Fibroblast of mammary gland (primary cell): Measurements from ENCODE around the gene FRMPD3.
"Not testable (repeated sequence)": the region's sequence is repeated elsewhere in the genome, so short reads cannot be mapped to it uniquely, and the experiment has no call there.

Experiments used
- DNase-seq: peaks from one replicate; pipeline ENCODE4 v3.0.0-alpha.2; 2010; ENCODE audit warnings: low read depth
- H3K4me3 ChIP-seq: 2 replicates; pipeline ENCODE4 v1.5.1; 2011; ENCODE audit warnings: low read depth, mild to moderate bottlenecking, low read length, moderate library complexity; ENCODE audit not compliant: control insufficient read depth
- CTCF ChIP-seq: conservative IDR thresholded peaks from 2 replicates; pipeline ENCODE4 v1.5.1; 2011; ENCODE audit warnings: low read depth, low read length, inconsistent platforms; ENCODE audit not compliant: control insufficient read depth, insufficient read depth

Gene FRMPD3

GRCh38 chrX:107470971-107471370, 21.5 kb downstream of the FRMPD3 start:
- DNase-seq: no peak
- H3K4me3 ChIP-seq: no peak overlapping the region
- TF ChIP-seq CTCF: no peak

- not testable (repeated sequence) for H3K4me3 ChIP-seq, DNase-seq
Measured at GRCh38 chrX:107471420-107471819, 22.0 kb downstream of the FRMPD3 start.

GRCh38 chrX:107477406-107477805, 28.0 kb downstream of the FRMPD3 start:
- no peak overlapping the region for H3K4me3 ChIP-seq
- TF ChIP-seq CTCF: no peak
- no peak for DNase-seq

- no peak for TF ChIP-seq CTCF
- DNase-seq: no peak
- no peak overlapping the region for H3K4me3 ChIP-seq
Measured at GRCh38 chrX:107480272-107480671, 30.8 kb downstream of the FRMPD3 start.

GRCh38 chrX:107482046-107482445, 32.6 kb downstream of the FRMPD3 start:
- H3K4me3 ChIP-seq: no peak overlapping the region
- no peak for DNase-seq
- TF ChIP-seq CTCF: no peak

- no peak overlapping the region for H3K4me3 ChIP-seq
- DNase-seq: peak; percentile 58
- TF ChIP-seq CTCF: no peak
Measured at GRCh38 chrX:107484002-107484726, 34.7 kb downstream of the FRMPD3 start.

GRCh38 chrX:107485013-107485412, 35.6 kb downstream of the FRMPD3 start:
- peak; percentile 10 for TF ChIP-seq CTCF
- no peak overlapping the region for H3K4me3 ChIP-seq
- DNase-seq: peak; percentile 11
